IMR-90 (cell line): Measurements from ENCODE around the gene EBP.

Source experiments
- CEBPB ChIP-seq: IDR thresholded peaks from 2 replicates; pipeline ENCODE4 v1.6.1; 2012; ENCODE audit warnings: low read depth, low read length, improper control_type of control experiment
- CHD1 ChIP-seq: IDR thresholded peaks from 2 replicates; pipeline ENCODE4 v1.6.1; 2012; ENCODE audit warnings: low read depth, low read length, improper control_type of control experiment
- CTCF ChIP-seq: conservative IDR thresholded peaks from 2 replicates; pipeline ENCODE4 v1.5.1; 2012; ENCODE audit warnings: mild to moderate bottlenecking, low read depth, low read length, improper control_type of control experiment
- ELK1 ChIP-seq: fragments of 150-350 bp; IDR thresholded peaks from 2 replicates; pipeline ENCODE4 v1.6.1; 2016; ENCODE audit warnings: low read depth, mild to moderate bottlenecking, low read length, moderate library complexity, borderline replicate concordance
- FOS ChIP-seq: fragments of 150-350 bp; IDR thresholded peaks from 2 replicates; pipeline ENCODE4 v1.6.1; 2016; ENCODE audit warnings: low read depth, low read length
- MAZ ChIP-seq: IDR thresholded peaks from 2 replicates; pipeline ENCODE4 v1.6.1; 2012; ENCODE audit warnings: low read depth, mild to moderate bottlenecking, low read length, improper control_type of control experiment, moderate library complexity, borderline replicate concordance
- MXI1 ChIP-seq: IDR thresholded peaks from 2 replicates; pipeline ENCODE4 v1.6.1; 2012; ENCODE audit warnings: low read depth, mild to moderate bottlenecking, low read length, moderate library complexity, borderline replicate concordance
- POLR2A ChIP-seq: IDR thresholded peaks from 2 replicates; pipeline ENCODE4 v1.6.1; 2012; ENCODE audit warnings: mild to moderate bottlenecking, low read depth, low read length
- RAD21 ChIP-seq: IDR thresholded peaks from 2 replicates; pipeline ENCODE4 v1.6.1; 2012; ENCODE audit warnings: low read length, improper control_type of control experiment
- RCOR1 ChIP-seq: IDR thresholded peaks from 2 replicates; pipeline ENCODE4 v1.6.1; 2012; ENCODE audit warnings: mild to moderate bottlenecking, low read length, improper control_type of control experiment; ENCODE audit not compliant: insufficient replicate concordance
- SMC3 ChIP-seq: fragments of 150-350 bp; IDR thresholded peaks from 2 replicates; pipeline ENCODE4 v1.6.1; 2016; ENCODE audit warnings: low read depth, mild to moderate bottlenecking, antibody characterized with exemption, low read length, moderate library complexity
- USF2 ChIP-seq: fragments of 150-350 bp; IDR thresholded peaks from 2 replicates; pipeline ENCODE4 v1.6.1; 2017; ENCODE audit warnings: mild to moderate bottlenecking, antibody characterized with exemption, low read length, low read depth

- TF ChIP-seq CTCF (no peak), MXI1 (no peak), FOS (no peak), RAD21 (no peak), POLR2A (no peak), CHD1 (no peak), SMC3 (no peak), RCOR1 (no peak), MAZ (no peak), USF2 (no peak), ELK1 (no peak), CEBPB (no peak)
These were observed 644 bp upstream of the EBP start for GRCh38 chrX:48520976-48521352.
